Measurements from ENCODE around the gene ACADL. TPM values are rescaled to one million over a fixed set of nuclear protein-coding genes. Genes with fewer than 3 reads are reported as not detected.

ACADL gene
- total and polyA plus RNA-seq, 2 of the 8 experiments (the other 6 are each of a cell fraction or from before 2014, with no cell fraction given): 0.11 to 0.34 TPM

DNA sequence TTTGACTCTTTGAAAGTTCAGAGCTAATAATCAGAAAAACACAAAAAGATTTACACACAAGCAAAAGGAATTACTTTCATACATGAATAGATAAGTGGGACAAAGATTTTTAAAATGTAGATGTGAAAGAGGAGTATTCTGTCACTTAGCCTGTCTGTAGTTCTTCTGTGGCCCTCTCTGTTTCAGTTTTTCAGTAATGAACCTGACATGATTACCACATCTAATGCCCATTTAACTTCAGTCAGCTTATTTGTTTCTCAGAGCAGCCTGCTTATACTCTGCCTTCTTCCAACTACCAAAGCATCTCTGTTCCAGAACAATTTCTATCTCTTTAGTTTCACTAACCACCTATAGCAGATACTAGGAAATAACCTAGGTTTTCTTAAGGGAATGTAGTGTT is 34.4 kb upstream of the ACADL start:
- H2AK5ac ChIP-seq (ENCODE audit: low read depth, low read length): no peak overlapping the region
- no peak overlapping the region for H2BK5ac ChIP-seq (ENCODE audit: low read depth, low read length)
- H3K4ac ChIP-seq (replicated peaks; ENCODE audit: insufficient read length, low read depth, low read length): no peak overlapping the region
- no peaks in the 10 kb centered on the region for H3K79me2 ChIP-seq (ENCODE audit: control insufficient read depth in 1 of 2, insufficient read depth in 2 of 2, low read length in 2 of 2)
- CTCF ChIA-PET (ENCODE audit: partially characterized antibody): no interaction called here
- H3K23ac ChIP-seq (ENCODE audit: insufficient read length): no peak overlapping the region
- no peak overlapping the region for H3K9ac ChIP-seq (replicated peaks in 1 of 4; ENCODE audit: extremely low read depth in 1 of 4, low read depth in 3 of 4, low read length in 3 of 4)
- H2AFZ ChIP-seq (ENCODE audit: low read length): no peak overlapping the region
- H3K23me2 ChIP-seq (ENCODE audit: low read depth, low read length): no peaks in the 10 kb centered on the region
- no peak overlapping the region for H4K5ac ChIP-seq (ENCODE audit: insufficient read length, low read depth, low read length)
- no peaks in the 10 kb centered on the region for H3K36me3 ChIP-seq (ENCODE audit: control insufficient read depth in 2 of 4, insufficient read depth in 4 of 4, low read length in 3 of 4)
- no peak overlapping the region for H3K56ac ChIP-seq (replicated peaks; ENCODE audit: insufficient read length, low read depth, low read length)
- H2BK20ac ChIP-seq (ENCODE audit: low read length): no peak overlapping the region
- no peak overlapping the region for H3K4me3 ChIP-seq (ENCODE audit: extremely low read depth in 1 of 4, insufficient read depth in 2 of 4, low read depth in 3 of 4, low read length in 4 of 4)
- H3K14ac ChIP-seq (ENCODE audit: insufficient read length): no peak overlapping the region
- H3K27ac ChIP-seq (ENCODE audit: low read depth, low read length): no peak overlapping the region
- no peak overlapping the region for H3K18ac ChIP-seq (ENCODE audit: extremely low read depth, low read length)
- TF ChIP-seq FOSL1 (IDR thresholded peaks at IDR 0.05; ENCODE audit: insufficient read depth, low read depth, low read length) (no peak), SIN3A (conservative IDR thresholded peaks at IDR 0.05 in 1 of 2, IDR thresholded peaks at IDR 0.05 in 1 of 2; ENCODE audit: low read depth in 1 of 2, low read length in 2 of 2) (no peak), SP2 (IDR thresholded peaks at IDR 0.05; ENCODE audit: low read length) (no peak), HDAC6 (IDR thresholded peaks at IDR 0.05; ENCODE audit: low read depth, low read length) (no peak), CBX5 (IDR thresholded peaks at IDR 0.05; ENCODE audit: low read depth, low read length) (no peak), POLR2AphosphoS5 (IDR thresholded peaks at IDR 0.05; ENCODE audit: low read depth, low read length) (no peak), KDM4A (IDR thresholded peaks at IDR 0.05; ENCODE audit: low read depth, low read length, severe bottlenecking) (no peak), EGR1 (IDR thresholded peaks at IDR 0.05; ENCODE audit: borderline replicate concordance, low read depth, low read length) (no peak), POLR2A (IDR thresholded peaks at IDR 0.05; ENCODE audit: control extremely low read depth in 1 of 2, low read depth in 2 of 2, low read length in 2 of 2) (no peak), KDM1A (IDR thresholded peaks at IDR 0.05; ENCODE audit: borderline replicate concordance, low read length) (no peak), EP300 (IDR thresholded peaks at IDR 0.05; ENCODE audit: borderline replicate concordance in 1 of 2, low read depth in 2 of 2, low read length in 2 of 2) (no peak), SP4 (IDR thresholded peaks at IDR 0.05; ENCODE audit: low read length) (no peak)
- TF ChIP-seq, protein P1, sequence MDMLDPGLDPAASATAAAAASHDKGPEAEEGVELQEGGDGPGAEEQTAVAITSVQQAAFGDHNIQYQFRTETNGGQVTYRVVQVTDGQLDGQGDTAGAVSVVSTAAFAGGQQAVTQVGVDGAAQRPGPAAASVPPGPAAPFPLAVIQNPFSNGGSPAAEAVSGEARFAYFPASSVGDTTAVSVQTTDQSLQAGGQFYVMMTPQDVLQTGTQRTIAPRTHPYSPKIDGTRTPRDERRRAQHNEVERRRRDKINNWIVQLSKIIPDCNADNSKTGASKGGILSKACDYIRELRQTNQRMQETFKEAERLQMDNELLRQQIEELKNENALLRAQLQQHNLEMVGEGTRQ (IDR thresholded peaks at IDR 0.05; ENCODE audit: low read length): no peak
- TF ChIP-seq, protein P2, sequence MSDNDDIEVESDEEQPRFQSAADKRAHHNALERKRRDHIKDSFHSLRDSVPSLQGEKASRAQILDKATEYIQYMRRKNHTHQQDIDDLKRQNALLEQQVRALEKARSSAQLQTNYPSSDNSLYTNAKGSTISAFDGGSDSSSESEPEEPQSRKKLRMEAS (IDR thresholded peaks at IDR 0.05): no peak
- H4K91ac ChIP-seq (replicated peaks; ENCODE audit: insufficient read length, low read length): no peak overlapping the region
- no peak overlapping the region for H2BK120ac ChIP-seq (replicated peaks; ENCODE audit: low read depth, low read length)
- H4K8ac ChIP-seq (ENCODE audit: extremely low read depth, insufficient read depth, low read length): no peak overlapping the region
- H3K4me1 ChIP-seq (replicated peaks in 1 of 4; ENCODE audit: control insufficient read depth in 3 of 4, insufficient read depth in 4 of 4, low read length in 3 of 4): no peaks in the 10 kb centered on the region
- FAIRE-seq (no peak), DNase-seq (ENCODE audit: low read depth in 1 of 2, low spot score in 2 of 2) (no peak)
- no peak overlapping the region for H2BK12ac ChIP-seq (ENCODE audit: low read depth, low read length)
- H3K4me2 ChIP-seq (ENCODE audit: insufficient read depth in 1 of 2, low read depth in 2 of 2, low read length in 2 of 2): no peak overlapping the region
- POLR2A ChIA-PET (ENCODE audit: partially characterized antibody): no interaction called here
- no peaks in the 10 kb centered on the region for H4K20me1 ChIP-seq (replicated peaks in 1 of 2; ENCODE audit: control insufficient read depth in 1 of 2, insufficient read depth in 2 of 2, low read length in 2 of 2)
- no peak overlapping the region for H2BK15ac ChIP-seq (ENCODE audit: low read length)
- H3K79me1 ChIP-seq (ENCODE audit: low read depth, low read length): no peaks in the 10 kb centered on the region
- no peaks in the 10 kb centered on the region for H3K27me3 ChIP-seq (replicated peaks in 1 of 4; ENCODE audit: control insufficient read depth in 3 of 4, extremely low read depth in 1 of 4, insufficient read depth in 3 of 4, low read length in 3 of 4)
- H3K9me3 ChIP-seq (ENCODE audit: insufficient read depth in 2 of 2, low read depth in 1 of 2, low read length in 1 of 2): no peaks in the 10 kb centered on the region

Measured in H1 (cell line).